Upper lobe of left lung (tissue), 4 donors: ENCODE data around the gene RAET1L.

Experiments
- CTCF ChIP-seq, 6 experiments: fragments of 450-650 bp in 4 of 6; fragments of 200-600 bp in 2 of 6; sonication (generic) in 2 of 6; IDR thresholded peaks; one replicate each; pipeline ENCODE4 v1.5.1; 2016 to 2019; ENCODE audit warnings: antibody characterized with exemption in 6 of 6
- EP300 ChIP-seq, 4 donors: sonication (generic); formaldehyde crosslinking; IDR thresholded peaks; one replicate each; pipeline ENCODE4 v1.5.1; 2017; ENCODE audit warnings: antibody characterized with exemption in 4 of 4, control low read depth in 2 of 4
- POLR2AphosphoS5 ChIP-seq, 2 donors: sonication (generic); formaldehyde crosslinking; IDR thresholded peaks; one replicate each; pipeline ENCODE4 v1.5.1; 2017; ENCODE audit warnings: antibody characterized with exemption in 2 of 2

- no peak for TF ChIP-seq POLR2AphosphoS5 (IDR thresholded peaks at IDR 0.05)
- TF ChIP-seq CTCF (IDR thresholded peaks at IDR 0.05) = no peak
- no peak for TF ChIP-seq EP300 (IDR thresholded peaks at IDR 0.05)
Observed at GRCh38 chr6:150053450-150053849, 28.1 kb upstream of the RAET1L start.
